PC-9 (cell line): Measurements from ENCODE around the gene JUND.

ENCODE experiments used
- CTCF ChIP-seq: fragments of 200-600 bp; sonication (generic); conservative IDR thresholded peaks from 2 replicates; pipeline ENCODE4 v1.6.1; 2017; ENCODE audit warnings: mixed run types, antibody characterized with exemption, mild to moderate bottlenecking, moderate library complexity
- EZH2 ChIP-seq: fragments of 200-600 bp; sonication (generic); IDR thresholded peaks from 2 replicates; pipeline ENCODE4 v1.8.0; 2017; ENCODE audit warnings: antibody characterized with exemption, low read depth

DNA sequence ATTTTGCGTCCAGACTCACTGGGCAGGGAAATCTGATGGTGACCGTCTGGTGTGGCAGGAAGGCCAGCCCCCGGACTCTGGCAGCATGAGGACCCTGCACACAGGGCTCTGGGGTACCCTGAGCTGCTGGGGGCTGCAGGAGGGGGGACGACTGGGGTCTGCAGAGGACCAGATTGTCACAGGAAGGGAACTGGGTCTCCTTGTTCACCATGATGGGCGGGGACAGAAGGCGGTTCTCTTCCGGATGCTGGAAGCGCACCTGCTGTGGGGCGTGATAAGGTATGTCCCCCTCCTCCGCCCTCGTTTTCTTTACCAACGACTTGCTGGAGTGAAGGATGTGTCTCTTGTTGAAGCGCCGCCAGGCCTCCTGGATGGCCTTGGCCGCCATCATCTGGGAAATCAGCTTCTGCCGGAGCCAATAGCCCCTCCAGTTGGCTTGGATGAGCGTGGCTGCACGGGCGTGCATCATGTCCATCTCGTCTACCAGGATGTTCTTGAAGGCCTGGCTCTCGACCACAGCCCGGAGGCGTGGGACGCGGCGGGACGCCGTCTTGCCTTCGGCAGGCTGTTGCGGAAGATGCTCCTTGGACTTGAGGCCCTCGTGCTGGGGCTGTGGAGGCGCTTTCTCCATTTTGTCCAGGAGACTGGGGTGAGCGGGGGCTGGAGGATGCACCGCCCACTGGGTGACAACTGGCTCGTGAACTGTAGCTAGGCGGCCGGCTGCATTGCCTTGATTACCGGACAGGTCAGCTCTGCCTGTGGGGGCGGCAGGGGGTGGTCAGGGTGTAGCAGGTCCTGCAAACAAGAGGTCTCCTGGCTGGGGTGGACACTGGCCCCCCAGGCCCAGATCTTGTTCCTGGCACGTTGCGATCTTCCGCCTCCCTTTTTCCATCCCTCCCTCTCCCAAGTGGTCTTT, 14.4 kb downstream of the JUND start:
- no peak for TF ChIP-seq CTCF
- no peak for TF ChIP-seq EZH2
